Gastroesophageal sphincter (tissue), 4 donors: ENCODE data around the gene MON1A. TPM values are rescaled to one million over a fixed set of nuclear protein-coding genes. Genes with fewer than 3 reads are reported as not detected.

Source experiments
- ATAC-seq: fragments of 150-250 bp; one replicate; pipeline ENCODE4 v1.9.1; 2016; ENCODE audit warnings: mild to moderate bottlenecking, moderate library complexity
- H3K27ac ChIP-seq, 4 donors: fragments of 200-600 bp; sonication (generic) in 3 of 4; 1 replicate in 3 of 4; 2 replicates in 1 of 4; pipeline ENCODE4 v1.5.1; 2016 to 2019
- H3K27me3 ChIP-seq: fragments of 200-600 bp; sonication (generic); one replicate; pipeline ENCODE4 v1.5.1; 2019
- H3K36me3 ChIP-seq, 2 donors: fragments of 200-600 bp; sonication (generic); one replicate each; pipeline ENCODE4 v1.5.1; 2019; ENCODE audit warnings: control low read depth in 1 of 2
- H3K4me1 ChIP-seq, 3 donors: fragments of 200-600 bp; sonication (generic); 1 replicate in 2 of 3; 2 replicates in 1 of 3; pipeline ENCODE4 v1.5.1; 2016 to 2019; ENCODE audit warnings: control low read depth in 2 of 3
- H3K4me3 ChIP-seq, 2 donors: fragments of 200-600 bp; sonication (generic); one replicate each; pipeline ENCODE4 v1.5.1; 2019; ENCODE audit warnings: mild to moderate bottlenecking in 1 of 2, moderate library complexity in 1 of 2
- H3K9me3 ChIP-seq, 3 donors: fragments of 200-600 bp; sonication (generic); one replicate each; pipeline ENCODE4 v1.5.1; 2017 to 2019; ENCODE audit warnings: control low read depth in 2 of 3
- CTCF ChIP-seq, 4 experiments: fragments of 200-600 bp in 2 of 4; fragments of 450-650 bp in 2 of 4; sonication (generic) in 1 of 4; IDR thresholded peaks; one replicate each; pipeline ENCODE4 v1.5.1; 2017 to 2019; ENCODE audit warnings: antibody characterized with exemption in 4 of 4, mild to moderate bottlenecking in 2 of 4, moderate library complexity in 2 of 4
- EP300 ChIP-seq: sonication (generic); formaldehyde crosslinking; IDR thresholded peaks from one replicate; pipeline ENCODE4 v1.6.1; 2017; ENCODE audit warnings: antibody characterized with exemption, mild to moderate bottlenecking
- POLR2A ChIP-seq, 2 donors: fragments of 450-650 bp; IDR thresholded peaks; one replicate each; pipeline ENCODE4 v1.6.1; 2017; ENCODE audit warnings: antibody characterized with exemption in 2 of 2, mild to moderate bottlenecking in 2 of 2, moderate library complexity in 1 of 2
- POLR2AphosphoS5 ChIP-seq: sonication (generic); formaldehyde crosslinking; IDR thresholded peaks from one replicate; pipeline ENCODE4 v1.6.1; 2017; ENCODE audit warnings: antibody characterized with exemption
- WGBS, 2 donors: methylation state at CpG; one replicate each; pipeline ENCODE4 v1.1.5; 2018; ENCODE audit warnings: low coverage in 1 of 2; 5-methylcytosine and 5-hydroxymethylcytosine counted together
- total RNA-seq, 4 donors: library from RNA; depleted of rRNA; stranded (reverse); fragments of >200 nt; gene quantifications; one replicate each; pipeline ENCODE4 v1.1.0, GENCODE V29; 2016

The MON1A gene
- total RNA-seq, 4 donors from 2014 or later: 9.0 to 21.8 (median 10.8) TPM

GRCh38 chr3:49878686-49879085 is 50.9 kb downstream of the MON1A start:
- no peak overlapping the region for H3K4me3 ChIP-seq
- no peak overlapping the region for H3K27ac ChIP-seq
- peaks cover 0 to 30% (median 6%) of the 10 kb centered on the region in 3 donors for H3K4me1 ChIP-seq
- no peaks in the 10 kb centered on the region for H3K27me3 ChIP-seq
- H3K9me3 ChIP-seq: no peaks in the 10 kb centered on the region
- no peaks in the 10 kb centered on the region for H3K36me3 ChIP-seq
- TF ChIP-seq POLR2A (IDR thresholded peaks at IDR 0.05): no peak
- no peak for TF ChIP-seq CTCF (IDR thresholded peaks at IDR 0.05)
- no peak for TF ChIP-seq POLR2AphosphoS5
- no peak for TF ChIP-seq EP300
- no peak for ATAC-seq

- no peak for ATAC-seq
- Histone ChIP-seq H3K27ac (no peak overlapping the region), H3K4me1 (peaks cover 0 to 30% (median 6%) of the 10 kb centered on the region in 3 donors), H3K9me3 (no peaks in the 10 kb centered on the region), H3K4me3 (no peak overlapping the region), H3K36me3 (no peaks in the 10 kb centered on the region), H3K27me3 (no peaks in the 10 kb centered on the region)
- WGBS, 2 donors: 40% methylated on average over 1 of the region's 2 CpGs; no CpG with 5 or more reads in 1 of the 2 donors
- TF ChIP-seq POLR2AphosphoS5 (no peak), EP300 (no peak), CTCF (IDR thresholded peaks at IDR 0.05) (no peak), POLR2A (IDR thresholded peaks at IDR 0.05) (no peak)
Observed at GRCh38 chr3:49877716-49878115, 51.9 kb downstream of the MON1A start.

- H3K27me3 ChIP-seq: peaks cover 5% of the 10 kb centered on the region
- no peak overlapping the region for H3K27ac ChIP-seq
- no peak overlapping the region for H3K4me3 ChIP-seq
- H3K36me3 ChIP-seq: no peaks in the 10 kb centered on the region
- no peak for TF ChIP-seq POLR2AphosphoS5
- no peak for TF ChIP-seq EP300
- TF ChIP-seq CTCF (IDR thresholded peaks at IDR 0.05): no peak
- H3K9me3 ChIP-seq: no peaks in the 10 kb centered on the region
- ATAC-seq: no peak
- H3K4me1 ChIP-seq: peaks cover 0 to 18% (median 0%) of the 10 kb centered on the region in 3 donors
- WGBS, 2 donors: no CpG with 5 or more reads among the region's 5 CpGs
Observed at GRCh38 chr3:49876567-49876966, 53.0 kb downstream of the MON1A start.

- Histone ChIP-seq H3K4me1 (peaks cover 0 to 16% (median 9%) of the 10 kb centered on the region in 3 donors), H3K27ac (no peak overlapping the region), H3K4me3 (no peak overlapping the region), H3K27me3 (peaks cover 35% of the 10 kb centered on the region), H3K36me3 (no peaks in the 10 kb centered on the region), H3K9me3 (no peaks in the 10 kb centered on the region)
- TF ChIP-seq EP300 (no peak), CTCF (IDR thresholded peaks at IDR 0.05) (no peak), POLR2AphosphoS5 (no peak), POLR2A (IDR thresholded peaks at IDR 0.05) (no peak)
- no CpG with 5 or more reads among the region's 8 CpGs for WGBS, 2 donors
- no peak for ATAC-seq
Observed at GRCh38 chr3:49873623-49874022, 56.0 kb downstream of the MON1A start.

- Histone ChIP-seq H3K27me3 (peaks cover 42% of the 10 kb centered on the region), H3K27ac (no peak overlapping the region), H3K36me3 (no peaks in the 10 kb centered on the region), H3K4me3 (no peak overlapping the region), H3K9me3 (no peaks in the 10 kb centered on the region), H3K4me1 (peaks cover 0 to 16% (median 9%) of the 10 kb centered on the region in 3 donors)
- WGBS, 2 donors: no CpG with 5 or more reads among the region's 4 CpGs
- TF ChIP-seq EP300 (no peak), POLR2AphosphoS5 (no peak), POLR2A (IDR thresholded peaks at IDR 0.05) (no peak), CTCF (IDR thresholded peaks at IDR 0.05) (no peak)
- ATAC-seq: no peak
Observed at GRCh38 chr3:49872801-49873281, 56.8 kb downstream of the MON1A start.
